Caco-2 (cell line): ENCODE data around the gene MFNG. TPM values are rescaled to one million over a fixed set of nuclear protein-coding genes. Genes with fewer than 3 reads are reported as not detected.

Source experiments
- BruUV-seq: library from RNA; stranded (reverse); fragments of 400-500 nt; replicated peaks from 2 replicates; lab custom pipeline; 2021; lab: Mats Ljungman, UMichigan
- CTCF ChIA-PET: fragments of 300-600 bp; sonication (Branson Sonifier 250); formaldehyde crosslinking; loops from one replicate; lab custom pipeline; 2022; ENCODE audit warnings: antibody characterized with exemption; lab: Charles Lee
- POLR2A ChIA-PET: fragments of 300-600 bp; sonication (Branson Sonifier 250); formaldehyde crosslinking; loops from one replicate; lab custom pipeline; 2022; ENCODE audit warnings: antibody characterized with exemption; lab: Charles Lee
- DNase-seq, 2 experiments: peaks; one replicate each; pipeline versions ENCODE4 v3.0.0 to v3.0.0-alpha.2; 2020 to 2022
- H3K27me3 ChIP-seq: replicated peaks from 2 replicates; pipeline ENCODE4 v1.6.0; 2011; ENCODE audit warnings: low read length; ENCODE audit not compliant: control insufficient read depth, insufficient read depth
- H3K36me3 ChIP-seq: 2 replicates; pipeline ENCODE4 v1.5.1; 2011; ENCODE audit warnings: low read length; ENCODE audit not compliant: control insufficient read depth, insufficient read depth
- H3K4me1 ChIP-seq: fragments of 250-450 bp; sonication (Bioruptor Pico); 2 replicates; pipeline ENCODE4 v1.5.1; 2020; ENCODE audit warnings: mild to moderate bottlenecking
- H3K4me3 ChIP-seq: 2 replicates; pipeline ENCODE4 v1.5.1; 2011; ENCODE audit warnings: low read depth, mild to moderate bottlenecking, control low read depth, low read length
- H3K9me3 ChIP-seq: fragments of 250-450 bp; sonication (Bioruptor Pico); 2 replicates; pipeline ENCODE4 v1.5.1; 2020; ENCODE audit warnings: mild to moderate bottlenecking, moderate library complexity
- H3K27ac Mint-ChIP-seq: one replicate; pipeline ENCODE4 v1.8.0; 2022; ENCODE audit warnings: mixed read lengths; ENCODE audit not compliant: unreplicated experiment
- H3K27me3 Mint-ChIP-seq: one replicate; pipeline ENCODE4 v1.8.0; 2022; ENCODE audit warnings: mixed read lengths; ENCODE audit not compliant: insufficient read depth, unreplicated experiment
- H3K36me3 Mint-ChIP-seq: one replicate; pipeline ENCODE4 v1.8.0; 2022; ENCODE audit warnings: mild to moderate bottlenecking, mixed read lengths; ENCODE audit not compliant: insufficient read depth, unreplicated experiment
- H3K4me1 Mint-ChIP-seq: one replicate; pipeline ENCODE4 v1.8.0; 2022; ENCODE audit warnings: low read depth, mixed read lengths; ENCODE audit not compliant: unreplicated experiment
- H3K4me3 Mint-ChIP-seq: one replicate; pipeline ENCODE4 v1.8.0; 2022; ENCODE audit warnings: mild to moderate bottlenecking, moderate library complexity, mixed read lengths; ENCODE audit not compliant: unreplicated experiment
- H3K9me3 Mint-ChIP-seq: one replicate; pipeline ENCODE4 v1.8.0; 2022; ENCODE audit warnings: mixed read lengths; ENCODE audit not compliant: unreplicated experiment
- intact Hi-C: fragments of 100-400 bp; cut with micrococcal nuclease; formaldehyde crosslinking; loops from one replicate; pipeline ENCODE4 v1.10.0; 2022; ENCODE audit not compliant: unreplicated experiment
- total RNA-seq: library from RNA; stranded (reverse); gene quantifications from 2 replicates; pipeline ENCODE4 v1.2.3, GENCODE V29; 2022
- TF ChIP-seq, protein P1 (sequence below), 2 experiments: fragments of 200-600 bp in 1 of 2; IDR thresholded peaks; 1 replicate in 1 of 2; 2 replicates in 1 of 2; pipeline versions ENCODE4 v1.5.1 to v1.8.0; 2011 to 2022; ENCODE audit warnings: antibody characterized with exemption in 1 of 2, control low read depth in 1 of 2, inconsistent platforms in 1 of 2, low read depth in 1 of 2, low read length in 1 of 2, mild to moderate bottlenecking in 1 of 2, moderate library complexity in 1 of 2; ENCODE audit not compliant: insufficient read depth in 1 of 2, severe bottlenecking in 1 of 2, unreplicated experiment in 1 of 2

MFNG gene
- total RNA-seq, 1 experiment from 2014 or later, result 3.6 TPM

- no peak for DNase-seq
- TF ChIP-seq, protein P1, sequence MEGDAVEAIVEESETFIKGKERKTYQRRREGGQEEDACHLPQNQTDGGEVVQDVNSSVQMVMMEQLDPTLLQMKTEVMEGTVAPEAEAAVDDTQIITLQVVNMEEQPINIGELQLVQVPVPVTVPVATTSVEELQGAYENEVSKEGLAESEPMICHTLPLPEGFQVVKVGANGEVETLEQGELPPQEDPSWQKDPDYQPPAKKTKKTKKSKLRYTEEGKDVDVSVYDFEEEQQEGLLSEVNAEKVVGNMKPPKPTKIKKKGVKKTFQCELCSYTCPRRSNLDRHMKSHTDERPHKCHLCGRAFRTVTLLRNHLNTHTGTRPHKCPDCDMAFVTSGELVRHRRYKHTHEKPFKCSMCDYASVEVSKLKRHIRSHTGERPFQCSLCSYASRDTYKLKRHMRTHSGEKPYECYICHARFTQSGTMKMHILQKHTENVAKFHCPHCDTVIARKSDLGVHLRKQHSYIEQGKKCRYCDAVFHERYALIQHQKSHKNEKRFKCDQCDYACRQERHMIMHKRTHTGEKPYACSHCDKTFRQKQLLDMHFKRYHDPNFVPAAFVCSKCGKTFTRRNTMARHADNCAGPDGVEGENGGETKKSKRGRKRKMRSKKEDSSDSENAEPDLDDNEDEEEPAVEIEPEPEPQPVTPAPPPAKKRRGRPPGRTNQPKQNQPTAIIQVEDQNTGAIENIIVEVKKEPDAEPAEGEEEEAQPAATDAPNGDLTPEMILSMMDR (IDR thresholded peaks at IDR 0.05; ENCODE audit: insufficient read depth in 1 of 2, low read depth in 1 of 2, low read length in 1 of 2, severe bottlenecking in 1 of 2, unreplicated experiment in 1 of 2), result no peak
- peaks cover 31% of the 10 kb centered on the region for H3K4me1 Mint-ChIP-seq
- H3K27ac Mint-ChIP-seq, result no peak overlapping the region
- Histone ChIP-seq H3K4me3 (no peak overlapping the region), H3K9me3 (peaks cover 5% of the 10 kb centered on the region; the same call in 1 of the 2 replicates), H3K4me1 (peaks cover 30% of the 10 kb centered on the region), H3K27me3 (no peaks in the 10 kb centered on the region), H3K36me3 (no peaks in the 10 kb centered on the region)
- BruUV-seq, result no TSS peak
- intact Hi-C loops, result no loop called here
- peaks cover 9% of the 10 kb centered on the region for H3K9me3 Mint-ChIP-seq
- POLR2A ChIA-PET, result no interaction called here
- no peaks in the 10 kb centered on the region for H3K27me3 Mint-ChIP-seq
- no peak overlapping the region for H3K4me3 Mint-ChIP-seq
- H3K36me3 Mint-ChIP-seq, result no peaks in the 10 kb centered on the region
- CTCF ChIA-PET, result no interaction called here
These were observed 50.1 kb downstream of the MFNG start for GRCh38 chr22:37435970-37436603.

- intact Hi-C loops, result loop anchor here (2.0 kb wide), 1 partner anchor 79 kb away; no protein-coding TSS in a partner anchor
- POLR2A ChIA-PET, result no interaction called here
- peaks cover 35% of the 10 kb centered on the region for H3K4me1 ChIP-seq
These were observed 52.4 kb downstream of the MFNG start for GRCh38 chr22:37433786-37434185.

DNA sequence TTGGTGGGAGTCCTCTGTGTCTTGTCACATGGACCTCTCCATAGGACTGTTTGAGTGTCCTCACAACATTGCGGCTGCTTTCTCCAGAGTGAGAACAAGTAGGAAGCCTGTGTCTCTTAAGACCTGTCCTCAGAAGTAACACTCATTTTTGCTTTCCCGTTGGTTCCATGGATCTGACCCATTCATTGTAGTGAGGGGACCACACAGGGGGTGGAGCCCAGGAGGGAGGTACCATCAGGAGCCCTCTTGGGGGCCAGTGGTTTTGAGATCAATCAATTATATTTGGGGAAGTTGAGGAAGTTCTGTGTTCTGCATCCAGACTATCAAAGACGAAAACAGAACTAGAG is 53.5 kb downstream of the MFNG start:
- Mint-ChIP-seq H3K9me3 (no peaks in the 10 kb centered on the region), H3K27me3 (no peaks in the 10 kb centered on the region), H3K4me3 (peak overlapping the region; percentile 24), H3K4me1 (peaks cover 45% of the 10 kb centered on the region), H3K36me3 (peaks cover 9% of the 10 kb centered on the region), H3K27ac (peak overlapping the region; percentile 69)
- Histone ChIP-seq H3K4me1 (peaks cover 35% of the 10 kb centered on the region), H3K9me3 (no peaks in the 10 kb centered on the region), H3K27me3 (no peaks in the 10 kb centered on the region), H3K36me3 (no peaks in the 10 kb centered on the region), H3K4me3 (no peak overlapping the region)
- ChIA-PET CTCF (interaction anchor here (1.2 to 1.4 kb wide), 2 partner anchors 22 to 233 kb away, joined by 3 read pairs; no protein-coding TSS in a partner anchor), POLR2A (no interaction called here)
- no peak for DNase-seq
- BruUV-seq, result TSS peak; percentile 68
- intact Hi-C loops, result loop anchor here (1.0 to 2.0 kb wide), 2 partner anchors 25 to 78 kb away; no protein-coding TSS in a partner anchor
- TF ChIP-seq, protein P1 (IDR thresholded peaks at IDR 0.05; ENCODE audit: insufficient read depth in 1 of 2, low read depth in 1 of 2, low read length in 1 of 2, severe bottlenecking in 1 of 2, unreplicated experiment in 1 of 2), result no peak

More at GRCh38 chr22:37433786-37434185, 52.4 kb downstream of the MFNG start:
- Histone ChIP-seq H3K27me3 (no peaks in the 10 kb centered on the region), H3K9me3 (no peaks in the 10 kb centered on the region), H3K36me3 (no peaks in the 10 kb centered on the region), H3K4me3 (no peak overlapping the region)
- Mint-ChIP-seq H3K27ac (peak overlapping the region; percentile 27), H3K9me3 (no peaks in the 10 kb centered on the region), H3K4me1 (peaks cover 40% of the 10 kb centered on the region), H3K27me3 (no peaks in the 10 kb centered on the region), H3K36me3 (peaks cover 1% of the 10 kb centered on the region), H3K4me3 (no peak overlapping the region)
- TF ChIP-seq, protein P1 (IDR thresholded peaks at IDR 0.05; ENCODE audit: insufficient read depth in 1 of 2, low read depth in 1 of 2, low read length in 1 of 2, severe bottlenecking in 1 of 2, unreplicated experiment in 1 of 2), result no peak
- CTCF ChIA-PET, result no interaction called here
- no TSS peak for BruUV-seq
- no peak for DNase-seq
